Measurements from ENCODE around the gene SETBP1. TPM values are rescaled to one million over a fixed set of nuclear protein-coding genes. Genes with fewer than 3 reads are reported as not detected.

Gene SETBP1
- total RNA-seq, 1 donor from 2014 or later, result 12.4 TPM

- Histone ChIP-seq H3K27ac (ENCODE audit: low read depth, low read length) (peak overlapping the region; percentile 26), H3K9ac (ENCODE audit: low read length) (no peak overlapping the region), H3K4me3 (ENCODE audit: insufficient read depth, low read depth, low read length) (no peak overlapping the region), H4K20me1 (ENCODE audit: insufficient read depth, low read length) (no peaks in the 10 kb centered on the region), H3K4me1 (ENCODE audit: insufficient read depth, low read length) (peaks cover 48% of the 10 kb centered on the region), H3K36me3 (ENCODE audit: insufficient read depth, low read length) (no peaks in the 10 kb centered on the region), H3K27me3 (ENCODE audit: insufficient read depth, low read length) (peaks cover 12% of the 10 kb centered on the region), H3K79me2 (ENCODE audit: insufficient read depth, low read length) (no peaks in the 10 kb centered on the region), H3K9me3 (ENCODE audit: insufficient read depth, low read depth, low read length) (no peaks in the 10 kb centered on the region), H2AFZ (ENCODE audit: low read depth, low read length) (no peak overlapping the region), H3K4me2 (ENCODE audit: low read length) (peak overlapping the region; percentile 63)
- peaks cover 26% of the 10 kb centered on the region for H3K27me3 Mint-ChIP-seq (ENCODE audit: low read depth, unreplicated experiment)
- peak overlapping the region; percentile 51 for H3K27ac Mint-ChIP-seq (ENCODE audit: unreplicated experiment)
- H3K36me3 Mint-ChIP-seq (ENCODE audit: low read depth, unreplicated experiment), result peaks cover 5% of the 10 kb centered on the region
- FAIRE-seq (no peak), DNase-seq (ENCODE audit: low read depth) (no peak)
- H3K4me3 Mint-ChIP-seq (ENCODE audit: unreplicated experiment), result no peak overlapping the region
- TF ChIP-seq CTCF (IDR thresholded peaks at IDR 0.05; ENCODE audit: insufficient read depth, low read depth, low read length) (no peak), EZH2 (IDR thresholded peaks at IDR 0.05; ENCODE audit: insufficient read depth, low read length) (no peak)
- peaks cover 54% of the 10 kb centered on the region for H3K4me1 Mint-ChIP-seq (ENCODE audit: low read depth, unreplicated experiment)
- no peaks in the 10 kb centered on the region for H3K9me3 Mint-ChIP-seq (ENCODE audit: unreplicated experiment)
Measured at GRCh38 chr18:44733754-44734465, 53.2 kb downstream of the SETBP1 start.

GRCh38 chr18:44735096-44735495, 54.4 kb downstream of the SETBP1 start:
- H3K27me3 Mint-ChIP-seq (ENCODE audit: low read depth, unreplicated experiment), result peaks cover 37% of the 10 kb centered on the region
- DNase-seq (ENCODE audit: low read depth) (no peak), FAIRE-seq (no peak)
- no peaks in the 10 kb centered on the region for H3K9me3 ChIP-seq (ENCODE audit: insufficient read depth, low read depth, low read length)
- H3K79me2 ChIP-seq (ENCODE audit: insufficient read depth, low read length), result no peaks in the 10 kb centered on the region
- peaks cover 36% of the 10 kb centered on the region for H3K4me1 ChIP-seq (ENCODE audit: insufficient read depth, low read length)
- H3K36me3 Mint-ChIP-seq (ENCODE audit: low read depth, unreplicated experiment), result peaks cover 9% of the 10 kb centered on the region
- no peak overlapping the region for H2AFZ ChIP-seq (ENCODE audit: low read depth, low read length)
- H3K27ac ChIP-seq (ENCODE audit: low read depth, low read length), result no peak overlapping the region
- H3K4me1 Mint-ChIP-seq (ENCODE audit: low read depth, unreplicated experiment), result peaks cover 43% of the 10 kb centered on the region
- no peaks in the 10 kb centered on the region for H3K36me3 ChIP-seq (ENCODE audit: insufficient read depth, low read length)
- H3K27me3 ChIP-seq (ENCODE audit: insufficient read depth, low read length), result peaks cover 12% of the 10 kb centered on the region
- H3K27ac Mint-ChIP-seq (ENCODE audit: unreplicated experiment), result no peak overlapping the region
- TF ChIP-seq CTCF (IDR thresholded peaks at IDR 0.05; ENCODE audit: insufficient read depth, low read depth, low read length), result no peak
- TF ChIP-seq EZH2 (IDR thresholded peaks at IDR 0.05; ENCODE audit: insufficient read depth, low read length), result no peak
- no peak overlapping the region for H3K4me2 ChIP-seq (ENCODE audit: low read length)
- H3K4me3 ChIP-seq (ENCODE audit: insufficient read depth, low read depth, low read length), result no peak overlapping the region
- H3K4me3 Mint-ChIP-seq (ENCODE audit: unreplicated experiment), result no peak overlapping the region
- no peak overlapping the region for H3K9ac ChIP-seq (ENCODE audit: low read length)
- H4K20me1 ChIP-seq (ENCODE audit: insufficient read depth, low read length), result no peaks in the 10 kb centered on the region
- no peaks in the 10 kb centered on the region for H3K9me3 Mint-ChIP-seq (ENCODE audit: unreplicated experiment)

All from astrocyte (in vitro differentiated cells and primary cell).